GM23248 (cell line): Measurements from ENCODE around the gene ZNF318.

Experiments used
- EZH2 ChIP-seq: fragments of 200-600 bp; sonication (generic); IDR thresholded peaks from 2 replicates; pipeline ENCODE4 v1.6.1; 2018; ENCODE audit warnings: antibody characterized with exemption, mild to moderate bottlenecking; ENCODE audit not compliant: insufficient read depth, poor library complexity, severe bottlenecking
- EZH2phosphoT487 ChIP-seq: fragments of 200-600 bp; sonication (generic); IDR thresholded peaks from 2 replicates; pipeline ENCODE4 v1.6.1; 2018; ENCODE audit warnings: antibody characterized with exemption, moderate library complexity, mild to moderate bottlenecking, low read depth; ENCODE audit not compliant: insufficient read depth

GRCh38 chr6:43396408-43397149, 27.1 kb upstream of the ZNF318 start:
- no peak for TF ChIP-seq EZH2
- TF ChIP-seq EZH2phosphoT487: no peak
